Fibroblast of lung (primary cell): ENCODE measurements around the gene AKT2.

ENCODE experiments used
- CTCF ChIP-seq, 2 donors: IDR thresholded peaks in 1 of 2; conservative IDR thresholded peaks in 1 of 2; 1 replicate in 1 of 2; 2 replicates in 1 of 2; pipeline ENCODE4 v1.5.1; 2011 to 2012; ENCODE audit warnings: low read length in 2 of 2, control low read depth in 1 of 2, inconsistent platforms in 1 of 2, low read depth in 1 of 2, mild to moderate bottlenecking in 1 of 2
- EZH2 ChIP-seq: IDR thresholded peaks from 2 replicates; pipeline ENCODE4 v1.5.1; 2012; ENCODE audit warnings: low read length, control low read depth, mild to moderate bottlenecking; ENCODE audit errors: missing control alignments

GRCh38 chr19:40234429-40235237 lies 50.5 kb downstream of the AKT2 start:
- no peak for TF ChIP-seq CTCF (conservative IDR thresholded peaks at IDR 0.05 in 1 of 2, IDR thresholded peaks at IDR 0.05 in 1 of 2; ENCODE audit: low read depth in 1 of 2, low read length in 2 of 2)
- TF ChIP-seq EZH2 = no peak
